Mesendoderm (in vitro differentiated cells): ENCODE measurements around the gene ZNF664.

Experiments
- DNase-seq: peaks from one replicate; pipeline ENCODE4 v3.0.0; 2013
- H2AK5ac ChIP-seq: 2 replicates; pipeline ENCODE4 v1.6.1; 2013; ENCODE audit warnings: low read length, inconsistent platforms
- H2BK120ac ChIP-seq: 2 replicates; pipeline ENCODE4 v1.6.1; 2013; ENCODE audit warnings: low read depth, mild to moderate bottlenecking, low read length, moderate library complexity, mixed read lengths
- H2BK15ac ChIP-seq: replicated peaks from 2 replicates; pipeline ENCODE4 v1.6.1; 2013; ENCODE audit warnings: low read depth, mild to moderate bottlenecking, moderate library complexity
- H2BK5ac ChIP-seq: 2 replicates; pipeline ENCODE4 v1.6.1; 2013; ENCODE audit warnings: low read length, inconsistent platforms
- H3K18ac ChIP-seq: 2 replicates; pipeline ENCODE4 v1.6.1; 2013; ENCODE audit warnings: mild to moderate bottlenecking, low read length, mixed read lengths
- H3K23ac ChIP-seq: one replicate; pipeline ENCODE4 v1.6.1; 2013; ENCODE audit warnings: low read length
- H3K27ac ChIP-seq: 2 replicates; pipeline ENCODE4 v1.5.1; 2013; ENCODE audit warnings: low read depth, mild to moderate bottlenecking, inconsistent platforms, low read length, moderate library complexity
- H3K27me3 ChIP-seq: 2 replicates; pipeline ENCODE4 v1.6.1; 2013; ENCODE audit warnings: low read length, control low read depth, mild to moderate bottlenecking, inconsistent platforms; ENCODE audit not compliant: insufficient read depth, poor library complexity
- H3K36me3 ChIP-seq: 2 replicates; pipeline ENCODE4 v1.6.1; 2013; ENCODE audit warnings: low read length, inconsistent platforms; ENCODE audit not compliant: control insufficient read depth, insufficient read depth
- H3K4ac ChIP-seq: one replicate; pipeline ENCODE4 v1.6.1; 2013; ENCODE audit warnings: low read depth, mild to moderate bottlenecking, low read length, moderate library complexity
- H3K4me1 ChIP-seq: 2 replicates; pipeline ENCODE4 v1.6.1; 2013; ENCODE audit warnings: low read depth, low read length, inconsistent platforms; ENCODE audit not compliant: control insufficient read depth
- H3K4me2 ChIP-seq: 2 replicates; pipeline ENCODE4 v1.6.1; 2013; ENCODE audit warnings: low read length
- H3K4me3 ChIP-seq: 2 replicates; pipeline ENCODE4 v1.5.1; 2013; ENCODE audit warnings: mild to moderate bottlenecking, low read length
- H3K56ac ChIP-seq: one replicate; pipeline ENCODE4 v1.6.1; 2013; ENCODE audit warnings: low read length
- H3K79me1 ChIP-seq: 2 replicates; pipeline ENCODE4 v1.6.1; 2013; ENCODE audit warnings: low read length, inconsistent platforms
- H3K79me2 ChIP-seq: 2 replicates; pipeline ENCODE4 v1.6.1; 2013; ENCODE audit warnings: mild to moderate bottlenecking, low read length; ENCODE audit not compliant: control insufficient read depth, insufficient read depth
- H3K9ac ChIP-seq: 2 replicates; pipeline ENCODE4 v1.6.1; 2013; ENCODE audit warnings: low read length, inconsistent platforms
- H4K5ac ChIP-seq: one replicate; pipeline ENCODE4 v1.6.1; 2013; ENCODE audit warnings: low read length
- H4K8ac ChIP-seq: one replicate; pipeline ENCODE4 v1.6.1; 2013; ENCODE audit warnings: low read depth, mild to moderate bottlenecking, control low read depth, low read length, moderate library complexity
- WGBS: extraction: QIAGEN DNeasy Blood & Tissue Kit; methylation state at CpG from one replicate; pipeline ENCODE4 v1.1.7; 2013; ENCODE audit warnings: low lambda C conversion rate, missing lambda C conversion rate; ENCODE audit not compliant: insufficient coverage; ENCODE audit errors: extremely low coverage; 5-methylcytosine and 5-hydroxymethylcytosine counted together

ZNF664 gene

GRCh38 chr12:124006085-124006845 lies 33.2 kb downstream of the ZNF664 start:
- H3K4me1 ChIP-seq: peaks cover 2% of the 10 kb centered on the region
- H3K27ac ChIP-seq: no peak overlapping the region
- no peak overlapping the region for H3K56ac ChIP-seq
- H4K8ac ChIP-seq: no peak overlapping the region
- no peak overlapping the region for H2AK5ac ChIP-seq
- H3K23ac ChIP-seq: no peak overlapping the region
- H3K27me3 ChIP-seq: no peaks in the 10 kb centered on the region
- no peak overlapping the region for H3K18ac ChIP-seq
- H3K9ac ChIP-seq: no peak overlapping the region
- H2BK15ac ChIP-seq: no peak overlapping the region
- H3K79me1 ChIP-seq: peaks cover 9% of the 10 kb centered on the region
- no peak overlapping the region for H3K4me3 ChIP-seq
- H2BK120ac ChIP-seq: no peak overlapping the region
- no peak overlapping the region for H3K4me2 ChIP-seq
- H3K36me3 ChIP-seq: no peaks in the 10 kb centered on the region
- no peak overlapping the region for H3K4ac ChIP-seq
- H4K5ac ChIP-seq: no peak overlapping the region
- H2BK5ac ChIP-seq: no peak overlapping the region
- DNase-seq: no peak
- WGBS: no CpG with 5 or more reads among the region's 11 CpGs
- H3K79me2 ChIP-seq: no peaks in the 10 kb centered on the region

GRCh38 chr12:124006846-124007713 lies 34.1 kb downstream of the ZNF664 start:
- Histone ChIP-seq H4K5ac (no peak overlapping the region), H3K4ac (no peak overlapping the region), H3K4me1 (peaks cover 2% of the 10 kb centered on the region), H3K18ac (no peak overlapping the region), H4K8ac (no peak overlapping the region), H2BK15ac (no peak overlapping the region), H3K4me2 (no peak overlapping the region), H3K36me3 (no peaks in the 10 kb centered on the region), H2AK5ac (no peak overlapping the region), H3K27me3 (no peaks in the 10 kb centered on the region), H3K4me3 (no peak overlapping the region), H3K79me2 (no peaks in the 10 kb centered on the region), H2BK120ac (no peak overlapping the region), H3K23ac (no peak overlapping the region), H3K27ac (no peak overlapping the region), H3K79me1 (peaks cover 9% of the 10 kb centered on the region), H2BK5ac (no peak overlapping the region), H3K9ac (no peak overlapping the region), H3K56ac (no peak overlapping the region)
- DNase-seq: no peak
- WGBS: no CpG with 5 or more reads among the region's 14 CpGs

- no peak overlapping the region for H3K56ac ChIP-seq
- H3K4ac ChIP-seq: no peak overlapping the region
- no peak for DNase-seq
- peaks cover 2% of the 10 kb centered on the region for H3K4me1 ChIP-seq
- no peak overlapping the region for H4K5ac ChIP-seq
- H3K4me2 ChIP-seq: no peak overlapping the region
- H3K27me3 ChIP-seq: no peaks in the 10 kb centered on the region
- no CpG with 5 or more reads among the region's 9 CpGs for WGBS
- H3K18ac ChIP-seq: no peak overlapping the region
- peaks cover 6% of the 10 kb centered on the region for H3K79me1 ChIP-seq
- H4K8ac ChIP-seq: no peak overlapping the region
- H3K27ac ChIP-seq: no peak overlapping the region
- no peak overlapping the region for H2BK15ac ChIP-seq
- H3K36me3 ChIP-seq: no peaks in the 10 kb centered on the region
- H2BK5ac ChIP-seq: no peak overlapping the region
- no peak overlapping the region for H3K9ac ChIP-seq
- no peaks in the 10 kb centered on the region for H3K79me2 ChIP-seq
- no peak overlapping the region for H3K4me3 ChIP-seq
- H2AK5ac ChIP-seq: no peak overlapping the region
- no peak overlapping the region for H3K23ac ChIP-seq
- no peak overlapping the region for H2BK120ac ChIP-seq
Observed at GRCh38 chr12:124007826-124008570, 35.0 kb downstream of the ZNF664 start.

GRCh38 chr12:124008595-124008994 lies 35.6 kb downstream of the ZNF664 start:
- Histone ChIP-seq H3K4me2 (no peak overlapping the region), H4K5ac (no peak overlapping the region), H3K23ac (no peak overlapping the region), H4K8ac (no peak overlapping the region), H3K4me1 (peaks cover 2% of the 10 kb centered on the region), H2AK5ac (no peak overlapping the region), H3K18ac (no peak overlapping the region), H3K27ac (no peak overlapping the region), H2BK15ac (no peak overlapping the region), H3K4me3 (no peak overlapping the region), H3K4ac (no peak overlapping the region), H2BK120ac (no peak overlapping the region), H3K56ac (no peak overlapping the region), H3K79me2 (no peaks in the 10 kb centered on the region), H3K27me3 (no peaks in the 10 kb centered on the region), H3K9ac (no peak overlapping the region), H3K79me1 (peaks cover 6% of the 10 kb centered on the region), H3K36me3 (no peaks in the 10 kb centered on the region), H2BK5ac (no peak overlapping the region)
- WGBS: no CpG with 5 or more reads among the region's 3 CpGs
- no peak for DNase-seq

- Histone ChIP-seq H3K27ac (no peak overlapping the region), H3K4ac (no peak overlapping the region), H3K79me1 (peaks cover 2% of the 10 kb centered on the region), H2BK15ac (no peak overlapping the region), H3K18ac (no peak overlapping the region), H3K27me3 (no peaks in the 10 kb centered on the region), H4K5ac (no peak overlapping the region), H3K79me2 (no peaks in the 10 kb centered on the region), H3K56ac (no peak overlapping the region), H3K4me1 (peaks cover 2% of the 10 kb centered on the region), H2BK120ac (no peak overlapping the region), H2BK5ac (no peak overlapping the region), H3K4me3 (no peak overlapping the region), H3K9ac (no peak overlapping the region), H2AK5ac (no peak overlapping the region), H3K23ac (no peak overlapping the region), H3K4me2 (no peak overlapping the region), H4K8ac (no peak overlapping the region), H3K36me3 (no peaks in the 10 kb centered on the region)
- no CpG with 5 or more reads among the region's 6 CpGs for WGBS
- no peak for DNase-seq
Observed at GRCh38 chr12:124009781-124010180, 36.8 kb downstream of the ZNF664 start.
